ENCODE measurements around the gene TAF15. TPM values are rescaled to one million over a fixed set of nuclear protein-coding genes. Genes with fewer than 3 reads are reported as not detected.

Gene TAF15
- total RNA-seq, 1 experiment from 2014 or later = 42.4 TPM

- DNase-seq (ENCODE audit: low read depth) = no peak
Measured at GRCh38 chr17:35870906-35871819, 61.9 kb downstream of the TAF15 start.

DNA sequence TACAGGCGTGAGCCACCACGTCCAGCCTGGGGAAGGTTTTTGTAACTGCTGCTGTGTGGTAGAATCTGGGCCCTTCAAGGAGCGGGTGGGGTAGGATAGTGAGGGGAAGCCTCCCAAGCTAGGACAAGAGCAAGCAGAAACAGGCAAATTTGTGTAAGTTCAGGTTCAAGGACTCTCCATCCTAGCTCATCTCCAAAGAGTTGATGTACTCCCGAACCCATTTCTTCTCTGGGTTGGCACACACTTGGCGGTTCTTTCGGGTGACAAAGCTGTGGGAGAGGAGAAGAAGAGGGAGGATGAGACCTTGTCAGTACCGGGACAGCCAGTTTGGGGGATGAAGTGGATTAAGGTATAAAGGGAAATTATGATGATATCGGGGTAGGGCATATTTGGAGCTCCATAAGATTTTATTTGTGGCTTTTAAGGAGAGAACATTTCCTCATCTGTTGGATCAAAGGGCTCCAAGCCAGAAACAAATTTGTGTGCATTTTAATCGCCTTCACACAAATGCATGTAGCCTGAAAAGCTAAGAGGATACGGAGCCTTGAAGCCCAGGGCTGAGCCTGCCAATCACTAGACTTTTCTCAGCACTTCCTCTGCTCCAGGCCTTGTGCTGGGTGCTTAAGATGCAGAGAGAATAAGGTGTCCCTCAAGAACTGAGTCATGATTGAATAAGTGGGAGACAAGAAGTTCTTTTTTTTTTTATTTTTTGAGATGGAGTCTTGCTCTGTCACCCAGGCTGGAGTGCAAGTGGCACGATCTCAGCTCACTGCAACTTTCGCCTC lies 63.1 kb downstream of the TAF15 start:
- no peak for DNase-seq (ENCODE audit: low read depth)

- no peak for DNase-seq (ENCODE audit: low read depth)
Measured at GRCh38 chr17:35875072-35875799, 66.0 kb downstream of the TAF15 start.

- DNase-seq (ENCODE audit: low read depth) = no peak
Measured at GRCh38 chr17:35875800-35876139, 66.5 kb downstream of the TAF15 start.

GRCh38 chr17:35876534-35876933 lies 67.2 kb downstream of the TAF15 start:
- no peak for DNase-seq (ENCODE audit: low read depth)

DNA sequence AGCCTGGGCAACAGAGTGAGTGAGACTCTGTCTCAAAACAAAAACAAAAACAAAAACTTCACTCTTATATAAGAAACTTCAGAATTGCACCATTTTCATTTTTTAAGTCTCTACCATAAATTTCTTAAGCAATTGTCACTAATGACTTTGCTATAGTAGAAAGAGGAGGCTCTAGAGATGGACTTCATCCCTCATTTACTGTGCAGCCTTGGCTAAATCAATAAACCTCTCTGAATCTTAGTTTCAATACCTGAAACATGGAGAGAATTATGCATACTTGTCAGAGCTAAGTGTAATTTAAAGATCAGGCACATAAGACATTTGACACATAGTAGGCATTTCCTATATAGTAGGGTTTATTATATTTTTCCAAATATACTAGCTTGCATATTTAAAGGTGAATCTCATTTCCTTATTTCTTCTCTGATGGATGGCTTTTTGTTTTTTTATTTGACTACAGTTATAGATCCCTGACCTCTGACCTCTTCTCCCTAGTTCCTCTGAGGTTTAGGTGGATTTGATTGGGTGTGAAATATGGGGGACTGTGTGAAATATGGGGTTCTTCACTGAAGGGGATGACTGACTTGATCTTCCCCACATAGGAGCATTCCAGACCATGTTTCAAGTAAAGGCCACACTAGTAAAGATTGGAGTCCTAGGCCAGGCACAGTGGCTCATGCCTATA lies 68.2 kb downstream of the TAF15 start:
- DNase-seq (ENCODE audit: low read depth) = no peak

DNA sequence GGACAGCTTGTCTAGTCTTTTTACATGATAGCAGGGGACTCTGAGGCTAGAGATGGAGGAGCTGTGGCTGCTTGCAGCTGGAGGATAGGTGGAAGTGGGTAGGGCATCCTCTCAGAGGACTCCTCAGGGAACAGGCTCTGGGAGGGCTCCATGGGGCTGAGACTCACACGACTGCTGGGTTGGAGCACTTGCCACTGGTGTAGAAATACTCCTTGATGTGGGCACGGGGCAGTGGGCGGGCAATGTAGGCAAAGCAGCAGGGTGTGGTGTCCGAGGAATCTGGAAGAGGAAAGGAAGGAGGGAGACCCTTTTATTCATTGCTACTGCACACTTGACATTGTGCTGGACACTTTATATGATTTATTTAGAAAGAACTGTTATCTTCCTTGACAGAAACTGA lies 69.1 kb downstream of the TAF15 start:
- DNase-seq (ENCODE audit: low read depth) = no peak

DNA sequence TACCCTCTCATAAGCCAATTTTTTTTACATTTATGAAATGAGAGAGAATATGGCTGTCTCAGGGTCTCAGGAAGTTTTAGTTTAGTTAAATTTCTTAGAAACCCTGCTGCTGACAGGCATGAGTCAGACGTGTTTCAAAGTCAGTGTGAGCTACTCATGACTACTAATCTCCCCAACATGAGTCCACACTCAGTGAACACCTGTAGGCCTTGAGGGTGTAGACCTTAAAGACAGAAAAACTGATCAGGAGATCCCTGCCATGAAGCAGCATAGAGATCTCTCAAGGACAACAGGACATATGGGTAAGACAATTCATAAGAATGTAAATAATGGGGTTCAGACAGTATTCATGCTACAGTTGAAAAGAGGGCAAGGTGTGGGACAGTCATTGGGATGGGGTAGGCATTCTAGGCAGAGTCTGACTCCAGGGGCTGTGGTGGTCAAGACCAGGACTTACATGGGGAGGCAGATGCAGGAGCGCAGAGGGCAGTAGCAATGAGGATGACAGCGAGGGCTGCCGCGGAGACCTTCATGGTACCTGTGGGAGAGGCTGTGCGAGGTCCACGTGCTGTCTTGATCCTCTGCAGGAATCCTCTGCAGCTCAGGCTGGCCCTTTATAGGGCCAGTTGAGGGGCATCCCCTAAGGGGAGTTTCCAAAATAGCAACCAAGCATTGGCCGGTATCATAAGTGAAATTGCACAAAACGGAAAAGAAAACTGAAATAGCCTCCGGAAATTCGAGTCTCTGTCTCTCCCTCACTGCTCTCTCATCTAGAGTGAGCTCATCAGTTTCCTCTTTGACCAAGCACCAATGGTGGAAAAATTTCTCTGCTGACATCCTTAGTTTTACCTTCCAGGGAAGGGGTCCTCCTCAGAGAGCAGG lies 70.7 kb downstream of the TAF15 start, which contains the start of gene CCL5:
Gene CCL5, minus strand, starts transcription at position 588 of the 882 bp plus-strand sequence.
- DNase-seq (ENCODE audit: low read depth) = no peak

DNA sequence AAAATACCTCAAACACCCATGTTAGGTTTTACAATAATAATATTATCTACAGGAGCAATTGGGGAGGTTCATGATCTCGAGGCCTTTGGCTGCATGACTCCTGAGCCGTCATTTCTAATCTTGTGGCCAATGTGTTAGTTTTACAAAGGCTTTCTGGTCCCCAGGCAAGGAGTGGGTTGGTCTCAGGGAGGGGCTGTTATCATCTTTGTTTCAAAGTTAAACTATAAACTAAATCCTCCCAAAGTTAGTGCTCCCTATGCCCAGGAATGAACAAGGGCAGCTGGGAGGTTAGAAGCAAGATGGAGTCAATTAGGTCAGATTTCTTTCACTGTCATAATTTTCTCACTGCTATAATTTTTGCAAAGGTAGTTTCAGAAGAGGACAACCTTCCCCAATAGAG lies 80.0 kb downstream of the TAF15 start:
- no peak for DNase-seq (ENCODE audit: low read depth)

DNA sequence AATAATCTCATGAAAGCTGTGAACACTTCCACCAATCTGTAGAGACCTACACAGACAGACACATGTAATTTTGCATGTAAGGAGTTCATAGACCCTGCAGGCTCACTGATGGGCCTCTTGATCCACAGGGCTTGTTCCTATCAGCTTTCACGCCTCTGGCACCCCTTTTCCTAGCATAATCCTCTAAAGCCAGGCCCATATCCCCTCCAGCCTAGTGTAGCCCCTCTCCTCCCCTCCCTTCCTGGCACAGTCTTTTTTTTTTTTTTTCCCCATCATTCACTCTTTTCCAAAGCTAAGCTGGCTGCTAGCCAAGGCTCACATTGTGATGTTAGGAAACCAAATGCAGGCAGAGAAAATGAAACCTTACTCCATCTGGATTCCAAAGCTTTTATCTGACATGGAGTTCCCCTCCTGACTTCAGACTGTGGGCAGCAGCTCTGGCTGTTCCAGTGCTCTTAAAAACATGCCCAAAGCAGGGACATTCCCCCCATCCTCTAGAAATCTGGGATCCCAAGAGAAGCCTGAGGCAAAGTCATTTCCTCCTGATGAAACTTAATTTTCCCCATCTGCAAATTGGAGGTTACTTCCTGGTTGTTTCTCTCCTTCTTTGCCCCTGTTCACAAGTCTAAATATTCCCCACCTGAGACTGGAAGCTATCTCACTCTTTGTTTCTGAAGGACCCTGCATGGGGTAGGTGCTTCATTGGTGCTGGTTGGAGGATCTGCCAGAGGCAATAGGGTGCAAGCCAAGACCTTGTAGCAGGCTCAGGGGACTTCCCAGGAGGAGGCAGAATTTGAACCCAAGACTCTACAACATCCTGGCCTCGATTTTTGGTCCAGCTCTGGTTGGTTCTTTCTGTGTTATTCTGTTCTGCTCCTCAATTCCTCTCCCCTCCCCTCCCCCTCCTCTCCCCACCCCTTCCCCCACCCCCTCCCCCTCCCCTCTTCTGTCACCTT lies 80.8 kb downstream of the TAF15 start:
- peak; percentile 45 for DNase-seq (ENCODE audit: low read depth)

GRCh38 chr17:35890774-35891155 lies 81.5 kb downstream of the TAF15 start:
- no peak for DNase-seq (ENCODE audit: low read depth)

DNA sequence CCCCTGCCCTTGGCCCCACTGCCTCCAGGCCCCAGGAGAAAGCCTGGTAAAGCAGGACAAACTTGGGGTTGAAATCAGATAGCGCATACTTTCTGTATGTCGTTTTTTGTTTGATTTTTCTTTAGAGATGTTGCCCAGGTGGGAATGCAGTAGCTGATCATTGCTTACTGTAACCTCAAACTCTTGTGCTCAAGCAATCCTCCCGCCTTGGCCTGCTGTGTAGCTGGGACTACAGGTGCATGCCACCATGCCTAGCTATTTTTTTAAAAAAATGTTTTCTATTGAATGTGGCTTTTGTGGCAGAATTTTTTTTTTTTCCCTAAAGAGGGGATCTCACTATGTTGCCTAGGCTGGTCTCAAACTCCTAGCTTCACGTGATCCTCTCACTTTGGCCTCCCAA lies 82.0 kb downstream of the TAF15 start:
- no peak for DNase-seq (ENCODE audit: low read depth)

DNA sequence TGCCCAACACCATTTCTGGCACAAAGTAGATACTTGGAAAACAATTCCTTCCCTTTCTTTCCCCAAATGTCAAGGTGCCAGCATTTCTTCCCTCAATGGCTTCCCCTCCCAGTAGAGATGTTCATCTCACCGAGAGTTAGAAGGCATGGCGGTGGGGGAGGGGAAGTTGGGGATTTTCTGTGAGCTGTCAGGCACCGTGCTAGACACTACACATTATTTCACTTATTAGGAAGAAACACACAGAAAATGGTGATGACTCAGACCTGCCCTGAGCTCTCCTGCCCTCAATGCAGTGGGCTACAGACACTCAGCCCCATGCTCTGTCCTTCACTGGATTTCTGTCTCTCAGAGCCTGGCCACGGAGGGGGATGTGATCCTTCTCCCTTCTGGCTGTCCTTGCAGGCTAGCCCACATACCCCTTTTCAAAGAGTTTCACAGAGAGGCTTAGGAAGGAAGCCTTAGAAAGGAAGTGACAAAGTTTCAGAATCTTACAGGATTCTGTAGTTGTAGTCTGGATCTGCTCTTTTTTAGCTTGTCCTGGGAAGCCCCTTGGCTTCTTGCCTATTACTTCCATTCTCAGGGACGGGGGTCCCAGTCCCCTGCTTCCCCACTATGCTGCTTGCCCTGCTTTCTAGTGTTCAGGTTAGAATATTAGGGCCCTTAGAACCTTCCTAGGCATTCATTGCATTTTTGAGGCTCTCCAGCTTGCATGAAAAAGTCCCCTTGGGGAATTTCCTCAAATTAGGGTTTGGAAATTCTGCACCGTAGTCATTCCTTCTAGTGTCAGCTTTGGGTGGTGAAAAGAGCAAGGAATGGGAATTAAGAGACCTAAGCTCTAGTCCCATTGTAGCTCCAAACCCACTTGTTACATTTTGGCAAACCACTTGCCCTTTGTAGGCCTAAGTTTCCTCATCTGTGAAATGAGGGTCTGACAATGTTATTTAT lies 83.1 kb downstream of the TAF15 start:
- no peak for DNase-seq (ENCODE audit: low read depth)

DNA sequence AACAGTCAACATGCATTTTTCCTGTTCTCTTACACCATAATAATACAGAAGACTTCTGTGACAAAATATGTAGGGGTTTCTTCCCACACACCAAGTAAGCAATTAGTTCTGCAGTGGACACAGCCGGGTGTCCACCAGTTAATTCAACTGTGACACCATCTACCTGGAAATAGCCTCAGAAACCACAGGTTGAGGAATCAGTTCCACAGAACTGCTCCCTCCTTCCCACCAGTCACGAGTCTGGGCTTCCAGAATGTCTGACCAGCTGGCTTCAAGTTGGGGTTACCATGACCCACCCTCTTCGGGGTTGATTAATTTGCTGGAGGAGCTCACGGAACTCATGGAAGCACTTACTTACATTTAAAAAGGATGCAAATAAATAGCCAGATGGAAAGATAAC lies 84.5 kb downstream of the TAF15 start:
- DNase-seq (ENCODE audit: low read depth) = no peak

DNA sequence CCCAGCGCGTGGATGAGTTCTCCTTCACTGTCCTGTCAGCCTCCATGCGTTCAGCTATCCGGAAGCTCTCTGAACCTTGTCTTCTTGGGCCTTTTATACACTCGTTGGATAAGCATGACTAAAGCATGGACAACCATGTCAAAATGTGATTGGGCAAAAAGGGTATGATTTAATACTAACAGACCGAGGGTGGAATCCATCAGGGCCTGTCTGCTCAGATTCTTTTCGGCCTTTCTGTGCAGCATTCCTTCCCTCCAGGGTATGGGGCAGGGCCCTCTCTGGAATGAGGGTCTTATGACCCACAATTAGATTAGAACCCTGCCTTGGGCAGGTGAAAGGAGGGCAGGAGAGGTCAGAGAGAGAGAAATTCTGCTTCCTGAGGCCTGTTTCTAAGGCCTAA lies 84.9 kb downstream of the TAF15 start:
- DNase-seq (ENCODE audit: low read depth) = no peak

- DNase-seq (ENCODE audit: low read depth) = peak; percentile 15
Measured at GRCh38 chr17:35895636-35896587, 86.6 kb downstream of the TAF15 start.

All from LHCN-M2 (cell line).